Natural killer cell (primary cell): ENCODE measurements around the gene NCOA4. TPM values are rescaled to one million over a fixed set of nuclear protein-coding genes. Genes with fewer than 3 reads are reported as not detected.
"Not testable (repeated sequence)": the region's sequence is repeated elsewhere in the genome, so short reads cannot be mapped to it uniquely, and the experiment has no call there.

Source experiments
- ATAC-seq, 3 donors: fragments of 150-1000 bp in 2 of 3; fragments of 200-7000 bp in 1 of 3; cut with Tn5 transposase; 1 replicate in 1 of 3; 2 replicates in 2 of 3; pipeline ENCODE4 v1.10.0; 2021; ENCODE audit warnings: mild to moderate bottlenecking in 2 of 3, moderate library complexity in 2 of 3
- DNase-seq, 2 donors: peaks; one replicate each; pipeline versions ENCODE4 v3.0.0 to v3.0.0-alpha.2; 2013 to 2021; ENCODE audit warnings: mixed read lengths in 1 of 2
- H3K27ac ChIP-seq: one replicate; pipeline ENCODE4 v1.5.1; 2013; ENCODE audit warnings: mild to moderate bottlenecking, low read length
- H3K27me3 ChIP-seq: one replicate; pipeline ENCODE4 v1.6.1; 2013; ENCODE audit warnings: low read length; ENCODE audit not compliant: control insufficient read depth, insufficient read depth
- H3K36me3 ChIP-seq: one replicate; pipeline ENCODE4 v1.6.1; 2013; ENCODE audit warnings: low read length; ENCODE audit not compliant: control insufficient read depth, insufficient read depth
- H3K4me1 ChIP-seq: one replicate; pipeline ENCODE4 v1.6.1; 2013; ENCODE audit warnings: low read length; ENCODE audit not compliant: control insufficient read depth, insufficient read depth
- H3K4me3 ChIP-seq: one replicate; pipeline ENCODE4 v1.5.1; 2013; ENCODE audit warnings: low read length
- H3K9me3 ChIP-seq: one replicate; pipeline ENCODE4 v1.6.1; 2013; ENCODE audit warnings: low read length; ENCODE audit not compliant: control insufficient read depth, insufficient read depth
- H3K27ac Mint-ChIP-seq, 2 donors: one replicate each; pipeline ENCODE4 v1.8.0; 2022; ENCODE audit warnings: mild to moderate bottlenecking in 2 of 2, mixed read lengths in 2 of 2, moderate library complexity in 1 of 2
- H3K27me3 Mint-ChIP-seq, 2 donors: one replicate each; pipeline ENCODE4 v1.8.0; 2022; ENCODE audit warnings: low read depth in 2 of 2, mixed read lengths in 2 of 2
- H3K36me3 Mint-ChIP-seq: one replicate; pipeline ENCODE4 v1.8.0; 2022; ENCODE audit warnings: mixed read lengths
- H3K4me1 Mint-ChIP-seq, 2 donors: one replicate each; pipeline ENCODE4 v1.8.0; 2022; ENCODE audit warnings: mixed read lengths in 2 of 2
- H3K4me3 Mint-ChIP-seq: one replicate; pipeline ENCODE4 v1.8.0; 2022; ENCODE audit warnings: mild to moderate bottlenecking, moderate library complexity, mixed read lengths
- H3K9me3 Mint-ChIP-seq, 2 donors: one replicate each; pipeline ENCODE4 v1.8.0; 2022; ENCODE audit warnings: mixed read lengths in 2 of 2
- WGBS: methylation state at CpG from one replicate; pipeline ENCODE4 v1.1.7; 2013; ENCODE audit warnings: missing lambda C conversion rate; ENCODE audit not compliant: insufficient coverage; 5-methylcytosine and 5-hydroxymethylcytosine counted together
- intact Hi-C: fragments of 100-400 bp; cut with micrococcal nuclease; formaldehyde crosslinking; loops from one replicate; pipeline ENCODE4 v1.14.2; 2022
- total RNA-seq, 4 donors: library from RNA; stranded (reverse); fragments of 120-200 nt in 1 of 4; gene quantifications; one replicate each; pipeline versions ENCODE4 v1.2.3 to v1.2.4, GENCODE V29; 2013 to 2022

Gene NCOA4
- total RNA-seq, 3 donors from 2014 or later (not counting 1 experiment from before 2014, with no cell fraction given) = 88.4 to 104 (median 103) TPM

GRCh38 chr10:45978554-45978953, 51.9 kb downstream of the NCOA4 start:
- H3K27ac Mint-ChIP-seq, H3K9me3 Mint-ChIP-seq, intact Hi-C loops, H3K4me3 ChIP-seq, DNase-seq, H3K36me3 ChIP-seq, H3K27ac ChIP-seq, H3K4me1 ChIP-seq, H3K27me3 Mint-ChIP-seq, H3K36me3 Mint-ChIP-seq, H3K4me3 Mint-ChIP-seq, H3K27me3 ChIP-seq, H3K9me3 ChIP-seq, ATAC-seq: not testable (repeated sequence)
- no CpG with 5 or more reads among the region's 2 CpGs for WGBS
- peaks cover 11 to 12% of the 10 kb centered on the region in 2 donors for H3K4me1 Mint-ChIP-seq

GRCh38 chr10:45974041-45974440, 56.4 kb downstream of the NCOA4 start:
- H3K9me3 ChIP-seq, H3K27me3 ChIP-seq, H3K27ac ChIP-seq, H3K36me3 Mint-ChIP-seq, H3K9me3 Mint-ChIP-seq, DNase-seq, ATAC-seq, H3K36me3 ChIP-seq, H3K27me3 Mint-ChIP-seq, H3K4me3 ChIP-seq: not testable (repeated sequence)
- Mint-ChIP-seq H3K4me1 (peaks cover 47 to 48% of the 10 kb centered on the region in 2 donors), H3K4me3 (peak overlapping the region; percentile 98), H3K27ac (peak overlapping the region; percentile 30 to 98)
- H3K4me1 ChIP-seq = peaks cover 15% of the 10 kb centered on the region
- intact Hi-C loops = loop anchor here (5.0 kb wide), 1 partner anchor 53 kb away; no protein-coding TSS in a partner anchor
- 27% methylated on average over 2 of the region's 3 CpGs for WGBS

- not testable (repeated sequence) for DNase-seq, H3K27me3 ChIP-seq, H3K36me3 ChIP-seq, H3K36me3 Mint-ChIP-seq, H3K9me3 ChIP-seq, H3K9me3 Mint-ChIP-seq, H3K27me3 Mint-ChIP-seq
- peak overlapping the region; percentile 57 for H3K27ac ChIP-seq
- peak in 2 of 3 donors; percentile 6 to 14 for ATAC-seq
- intact Hi-C loops = loop anchor here (5.0 kb wide), 1 partner anchor 55 kb away; no protein-coding TSS in a partner anchor
- Mint-ChIP-seq H3K4me1 (peaks cover 47 to 48% of the 10 kb centered on the region in 2 donors), H3K27ac (peak overlapping the region; percentile 92 to 98), H3K4me3 (peak overlapping the region; percentile 98)
- H3K4me1 ChIP-seq = peaks cover 15% of the 10 kb centered on the region
- WGBS = 0% methylated on average over 8 of the region's 10 CpGs
- H3K4me3 ChIP-seq = peak overlapping the region; percentile 61
Measured at GRCh38 chr10:45972813-45973169, 57.6 kb downstream of the NCOA4 start.

GRCh38 chr10:45972106-45972812, 58.2 kb downstream of the NCOA4 start, which contains the start of gene TIMM23:
TSS of gene TIMM23 (plus strand) at chr10:45972489. CDS start at chr10:45972625, 136 bp downstream.
- under 1% methylated on average over 60 of the region's 60 CpGs for WGBS

GRCh38 chr10:45971742-45972105, 58.7 kb downstream of the NCOA4 start:
- Mint-ChIP-seq H3K4me3 (peak overlapping the region; percentile 98), H3K27ac (peak overlapping the region; percentile 92 to 98), H3K4me1 (peaks cover 47 to 52% of the 10 kb centered on the region in 2 donors)
- not testable (repeated sequence) for H3K36me3 ChIP-seq, H3K36me3 Mint-ChIP-seq, H3K9me3 Mint-ChIP-seq, H3K27me3 ChIP-seq, H3K27me3 Mint-ChIP-seq, H3K9me3 ChIP-seq, H3K27ac ChIP-seq
- ATAC-seq (peak; percentile 43 to 63 (median 53)), DNase-seq (peak in 1 of 2 donors; percentile 24)
- intact Hi-C loops = loop anchor here (5.0 kb wide), 1 partner anchor 56 kb away; no protein-coding TSS in a partner anchor
- WGBS = 1% methylated on average over 22 of the region's 25 CpGs
- Histone ChIP-seq H3K4me1 (peaks cover 15% of the 10 kb centered on the region), H3K4me3 (peak overlapping the region; percentile 61)

More at GRCh38 chr10:45972106-45972812, 58.2 kb downstream of the NCOA4 start, which contains the start of gene TIMM23:
- H3K27me3 ChIP-seq, H3K27me3 Mint-ChIP-seq, H3K9me3 ChIP-seq, H3K36me3 ChIP-seq, H3K36me3 Mint-ChIP-seq, H3K9me3 Mint-ChIP-seq: not testable (repeated sequence)
- Histone ChIP-seq H3K27ac (peak within 1 kb of the TSS; percentile 57), H3K4me3 (peak within 1 kb of the TSS; percentile 61), H3K4me1 (peaks cover 15% of the 10 kb centered on the region)
- ATAC-seq (peak; percentile 89 to 94 (median 93)), DNase-seq (peak; percentile 86 to 91)
- peaks cover 47 to 48% of the 10 kb centered on the region in 2 donors for H3K4me1 Mint-ChIP-seq
- intact Hi-C loops = loop anchor here (5.0 kb wide), 1 partner anchor 55 kb away; no protein-coding TSS in a partner anchor
- peak within 1 kb of the TSS; percentile 98 for H3K4me3 Mint-ChIP-seq
- H3K27ac Mint-ChIP-seq = peak within 1 kb of the TSS; percentile 92 to 98

- H3K4me3 Mint-ChIP-seq = peak overlapping the region; percentile 98
- 71% methylated on average over 13 of the region's 14 CpGs for WGBS
- not testable (repeated sequence) for DNase-seq, H3K36me3 ChIP-seq, H3K4me3 ChIP-seq, H3K27ac ChIP-seq, H3K9me3 ChIP-seq, H3K36me3 Mint-ChIP-seq, ATAC-seq, H3K27ac Mint-ChIP-seq, H3K27me3 Mint-ChIP-seq, H3K27me3 ChIP-seq, H3K9me3 Mint-ChIP-seq
- peaks cover 15% of the 10 kb centered on the region for H3K4me1 ChIP-seq
- intact Hi-C loops = loop anchor here (5.0 kb wide), 1 partner anchor 56 kb away; no protein-coding TSS in a partner anchor
- H3K4me1 Mint-ChIP-seq = peaks cover 47 to 57% of the 10 kb centered on the region in 2 donors
Measured at GRCh38 chr10:45971019-45971418, 59.4 kb downstream of the NCOA4 start.

- intact Hi-C loops, ATAC-seq, H3K4me1 Mint-ChIP-seq: not testable (repeated sequence)
Measured at GRCh38 chr10:45962686-45963452, 67.6 kb downstream of the NCOA4 start.

More at GRCh38 chr10:45962686-45963452, 67.6 kb downstream of the NCOA4 start:
- not testable (repeated sequence) for H3K27ac ChIP-seq, H3K4me3 Mint-ChIP-seq, H3K27ac Mint-ChIP-seq, H3K4me3 ChIP-seq, H3K27me3 Mint-ChIP-seq, H3K9me3 Mint-ChIP-seq, H3K36me3 ChIP-seq, H3K27me3 ChIP-seq, H3K4me1 ChIP-seq, H3K9me3 ChIP-seq, DNase-seq, H3K36me3 Mint-ChIP-seq
- WGBS = 100% methylated on average over 2 of the region's 6 CpGs
